Neural progenitor cell (in vitro differentiated cells): Measurements from ENCODE around the gene ATP1A2.

Experiments
- CTCF ChIP-seq: fragments of 200-600 bp; sonication (generic); IDR thresholded peaks from 2 replicates; pipeline ENCODE4 v1.5.1; 2017; ENCODE audit warnings: antibody characterized with exemption, mild to moderate bottlenecking
- EZH2 ChIP-seq: fragments of 200-600 bp; sonication (generic); IDR thresholded peaks from 2 replicates; pipeline ENCODE4 v1.6.1; 2017; ENCODE audit warnings: antibody characterized with exemption, mild to moderate bottlenecking, moderate library complexity
- EZH2phosphoT487 ChIP-seq: fragments of 200-600 bp; sonication (generic); IDR thresholded peaks from 2 replicates; pipeline ENCODE4 v1.6.1; 2017; ENCODE audit warnings: antibody characterized with exemption

- TF ChIP-seq EZH2phosphoT487 (no peak), CTCF (no peak), EZH2 (no peak)
Measured at GRCh38 chr1:160187407-160187806, 71.8 kb downstream of the ATP1A2 start.
